A549 (cell line): ENCODE results near the gene STRN.
"Not testable (repeated sequence)": the region's sequence is repeated elsewhere in the genome, so short reads cannot be mapped to it uniquely, and the experiment has no call there.

ENCODE experiments used
- MAFK ChIP-seq: fragments of 450-650 bp; IDR thresholded peaks from 2 replicates; pipeline ENCODE4 v1.6.1; 2014; ENCODE audit not compliant: partially characterized antibody
- MAX ChIP-seq: IDR thresholded peaks from 2 replicates; pipeline ENCODE4 v1.6.1; 2012
- TF ChIP-seq, protein P1 (sequence below): fragments of 200-600 bp; sonication (generic); IDR thresholded peaks from 2 replicates; pipeline ENCODE4 v1.6.1; 2016; ENCODE audit warnings: antibody characterized with exemption, mild to moderate bottlenecking, moderate library complexity
- TF ChIP-seq, protein P2 (sequence below): fragments of >200 bp; sonication (Bioruptor Twin); formaldehyde crosslinking; IDR thresholded peaks from 3 replicates; pipeline ENCODE4 v1.5.1; 2016

DNA sequence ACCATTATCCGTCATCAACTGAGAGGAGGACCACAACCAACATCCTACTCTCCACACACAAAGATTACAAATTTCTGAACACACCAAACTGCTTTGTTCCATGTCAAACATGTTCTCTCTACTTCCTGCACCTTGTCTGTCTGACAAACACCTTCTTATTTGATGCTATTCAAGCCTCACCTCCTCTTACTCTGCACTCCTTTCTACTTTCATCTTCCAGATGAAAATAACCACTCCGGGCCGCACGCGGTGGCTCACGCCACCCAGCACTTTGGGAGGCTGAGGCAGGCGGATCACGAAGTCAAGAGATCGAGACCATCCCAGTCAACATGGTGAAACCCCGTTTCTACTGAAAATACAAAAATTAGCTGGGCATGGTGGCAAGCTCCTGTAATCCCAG is 43.7 kb downstream of the STRN start:
- TF ChIP-seq, protein P1, sequence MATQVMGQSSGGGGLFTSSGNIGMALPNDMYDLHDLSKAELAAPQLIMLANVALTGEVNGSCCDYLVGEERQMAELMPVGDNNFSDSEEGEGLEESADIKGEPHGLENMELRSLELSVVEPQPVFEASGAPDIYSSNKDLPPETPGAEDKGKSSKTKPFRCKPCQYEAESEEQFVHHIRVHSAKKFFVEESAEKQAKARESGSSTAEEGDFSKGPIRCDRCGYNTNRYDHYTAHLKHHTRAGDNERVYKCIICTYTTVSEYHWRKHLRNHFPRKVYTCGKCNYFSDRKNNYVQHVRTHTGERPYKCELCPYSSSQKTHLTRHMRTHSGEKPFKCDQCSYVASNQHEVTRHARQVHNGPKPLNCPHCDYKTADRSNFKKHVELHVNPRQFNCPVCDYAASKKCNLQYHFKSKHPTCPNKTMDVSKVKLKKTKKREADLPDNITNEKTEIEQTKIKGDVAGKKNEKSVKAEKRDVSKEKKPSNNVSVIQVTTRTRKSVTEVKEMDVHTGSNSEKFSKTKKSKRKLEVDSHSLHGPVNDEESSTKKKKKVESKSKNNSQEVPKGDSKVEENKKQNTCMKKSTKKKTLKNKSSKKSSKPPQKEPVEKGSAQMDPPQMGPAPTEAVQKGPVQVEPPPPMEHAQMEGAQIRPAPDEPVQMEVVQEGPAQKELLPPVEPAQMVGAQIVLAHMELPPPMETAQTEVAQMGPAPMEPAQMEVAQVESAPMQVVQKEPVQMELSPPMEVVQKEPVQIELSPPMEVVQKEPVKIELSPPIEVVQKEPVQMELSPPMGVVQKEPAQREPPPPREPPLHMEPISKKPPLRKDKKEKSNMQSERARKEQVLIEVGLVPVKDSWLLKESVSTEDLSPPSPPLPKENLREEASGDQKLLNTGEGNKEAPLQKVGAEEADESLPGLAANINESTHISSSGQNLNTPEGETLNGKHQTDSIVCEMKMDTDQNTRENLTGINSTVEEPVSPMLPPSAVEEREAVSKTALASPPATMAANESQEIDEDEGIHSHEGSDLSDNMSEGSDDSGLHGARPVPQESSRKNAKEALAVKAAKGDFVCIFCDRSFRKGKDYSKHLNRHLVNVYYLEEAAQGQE: not testable (repeated sequence)
- not testable (repeated sequence) for TF ChIP-seq MAX, MAFK
- TF ChIP-seq, protein P2, sequence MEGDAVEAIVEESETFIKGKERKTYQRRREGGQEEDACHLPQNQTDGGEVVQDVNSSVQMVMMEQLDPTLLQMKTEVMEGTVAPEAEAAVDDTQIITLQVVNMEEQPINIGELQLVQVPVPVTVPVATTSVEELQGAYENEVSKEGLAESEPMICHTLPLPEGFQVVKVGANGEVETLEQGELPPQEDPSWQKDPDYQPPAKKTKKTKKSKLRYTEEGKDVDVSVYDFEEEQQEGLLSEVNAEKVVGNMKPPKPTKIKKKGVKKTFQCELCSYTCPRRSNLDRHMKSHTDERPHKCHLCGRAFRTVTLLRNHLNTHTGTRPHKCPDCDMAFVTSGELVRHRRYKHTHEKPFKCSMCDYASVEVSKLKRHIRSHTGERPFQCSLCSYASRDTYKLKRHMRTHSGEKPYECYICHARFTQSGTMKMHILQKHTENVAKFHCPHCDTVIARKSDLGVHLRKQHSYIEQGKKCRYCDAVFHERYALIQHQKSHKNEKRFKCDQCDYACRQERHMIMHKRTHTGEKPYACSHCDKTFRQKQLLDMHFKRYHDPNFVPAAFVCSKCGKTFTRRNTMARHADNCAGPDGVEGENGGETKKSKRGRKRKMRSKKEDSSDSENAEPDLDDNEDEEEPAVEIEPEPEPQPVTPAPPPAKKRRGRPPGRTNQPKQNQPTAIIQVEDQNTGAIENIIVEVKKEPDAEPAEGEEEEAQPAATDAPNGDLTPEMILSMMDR: not testable (repeated sequence)
